Spinal cord (tissue), 10 donors: ENCODE results near the gene TMEM74B. TPM values are rescaled to one million over a fixed set of nuclear protein-coding genes. Genes with fewer than 3 reads are reported as not detected.

Experiments used
- DNase-seq, 6 donors: peaks; one replicate each; pipeline versions ENCODE4 v3.0.0 to v3.0.0-alpha.2; 2013 to 2015; ENCODE audit warnings: low spot score in 6 of 6, low read depth in 4 of 6
- H3K27ac ChIP-seq: one replicate; pipeline ENCODE4 v1.5.1; 2013; ENCODE audit warnings: low read depth, low read length, control low read depth
- H3K27me3 ChIP-seq: one replicate; pipeline ENCODE4 v1.6.1; 2013; ENCODE audit warnings: low read length; ENCODE audit not compliant: control insufficient read depth, insufficient read depth
- H3K36me3 ChIP-seq: one replicate; pipeline ENCODE4 v1.6.1; 2013; ENCODE audit warnings: low read length; ENCODE audit not compliant: control insufficient read depth, insufficient read depth
- H3K4me1 ChIP-seq: one replicate; pipeline ENCODE4 v1.6.1; 2013; ENCODE audit warnings: low read length; ENCODE audit not compliant: control insufficient read depth, insufficient read depth
- H3K4me3 ChIP-seq: one replicate; pipeline ENCODE4 v1.5.1; 2013; ENCODE audit warnings: low read depth, low read length, control low read depth
- H3K9me3 ChIP-seq: one replicate; pipeline ENCODE4 v1.6.1; 2013; ENCODE audit warnings: low read length; ENCODE audit not compliant: control insufficient read depth, insufficient read depth
- WGBS: methylation state at CpG from one replicate; pipeline ENCODE4 v1.1.5; 2013; ENCODE audit warnings: missing lambda C conversion rate; ENCODE audit not compliant: insufficient coverage; 5-methylcytosine and 5-hydroxymethylcytosine counted together
- polyA plus RNA-seq, 2 donors: library from polyadenylated mRNA; unstranded; fragments of 120-200 nt; gene quantifications; one replicate each; pipeline ENCODE4 v1.2.1, GENCODE V29; 2013; ENCODE audit not compliant: insufficient read length in 2 of 2
- total RNA-seq, 2 donors: library from RNA; depleted of rRNA in 1 of 2; stranded (reverse); fragments of 120-200 nt in 1 of 2; fragments of >200 nt in 1 of 2; gene quantifications; one replicate each; pipeline versions ENCODE4 v1.2.3 to v1.2.4, GENCODE V29; 2013 to 2014
- donor health status: healthy.

The TMEM74B gene
- total and polyA plus RNA-seq, 4 donors: 6.2 to 44.2 (median 23.1) TPM

GRCh38 chr20:1130847-1131246 lies 53.9 kb downstream of the TMEM74B start:
- Histone ChIP-seq H3K27ac (no peak overlapping the region), H3K27me3 (no peaks in the 10 kb centered on the region), H3K36me3 (peaks cover 52% of the 10 kb centered on the region), H3K4me1 (no peaks in the 10 kb centered on the region), H3K9me3 (no peaks in the 10 kb centered on the region), H3K4me3 (no peak overlapping the region)
- 61% methylated on average over 5 of the region's 5 CpGs for WGBS
- no peak for DNase-seq

Other genes starting within 250 kb of the TMEM74B start
- gene RSPO4, start 182.7 kb downstream of the TMEM74B start, total RNA-seq: under 1 TPM; 0.39 to 0.89 TPM
- gene RSPO4, start 182.7 kb downstream of the TMEM74B start, polyA plus RNA-seq: 1 to 10 TPM; 7.4 to 7.8 TPM
- gene PSMF1, start 66.4 kb downstream of the TMEM74B start, total RNA-seq: 10 to 100 TPM; 41.8 to 46.7 TPM
- gene PSMF1, start 66.4 kb downstream of the TMEM74B start, polyA plus RNA-seq: 100 to 1,000 TPM; 150 to 156 TPM
- gene C20orf202, start 18.5 kb upstream of the TMEM74B start, total RNA-seq: under 1 TPM; 0.66 to 0.99 TPM
- under 1 TPM; 0.59 to 0.92 TPM for gene C20orf202, start 18.5 kb upstream of the TMEM74B start, polyA plus RNA-seq
- under 1 TPM; 0.10 to 0.28 TPM for gene RAD21L1, start 41.1 kb upstream of the TMEM74B start, total RNA-seq
- not detected for gene RAD21L1, start 41.1 kb upstream of the TMEM74B start, polyA plus RNA-seq
- 10 to 100 TPM; 12.2 to 25.6 TPM for gene SNPH, start 81.3 kb upstream of the TMEM74B start, total RNA-seq
- 10 to 100 TPM; 42.3 to 46.7 TPM for gene SNPH, start 81.3 kb upstream of the TMEM74B start, polyA plus RNA-seq
- gene SDCBP2, start 144.2 kb upstream of the TMEM74B start, total RNA-seq: 1 to 10 TPM; 4.1 to 8.7 TPM
- gene SDCBP2, start 144.2 kb upstream of the TMEM74B start, polyA plus RNA-seq: 10 to 100 TPM; 20.0 to 20.1 TPM
- gene FKBP1A, start 208.1 kb upstream of the TMEM74B start, total RNA-seq: 100 to 1,000 TPM in 1 of 2 donors, 10 to 100 TPM in 1; 87.2 to 102 TPM
- gene FKBP1A, start 208.1 kb upstream of the TMEM74B start, polyA plus RNA-seq: 100 to 1,000 TPM; 258 to 261 TPM